Measurements from ENCODE around the gene AOPEP. TPM values are rescaled to one million over a fixed set of nuclear protein-coding genes. Genes with fewer than 3 reads are reported as not detected.

The AOPEP gene
- total RNA-seq, 1 donor from 2014 or later: 75.3 TPM

- no peak for FAIRE-seq
- peaks cover 2% of the 10 kb centered on the region for H3K9me3 Mint-ChIP-seq (ENCODE audit: unreplicated experiment)
- no peak overlapping the region for H3K4me3 ChIP-seq (ENCODE audit: insufficient read depth, low read depth, low read length)
Measured at GRCh38 chr9:94743035-94743954, 16.8 kb downstream of the AOPEP start.

DNA sequence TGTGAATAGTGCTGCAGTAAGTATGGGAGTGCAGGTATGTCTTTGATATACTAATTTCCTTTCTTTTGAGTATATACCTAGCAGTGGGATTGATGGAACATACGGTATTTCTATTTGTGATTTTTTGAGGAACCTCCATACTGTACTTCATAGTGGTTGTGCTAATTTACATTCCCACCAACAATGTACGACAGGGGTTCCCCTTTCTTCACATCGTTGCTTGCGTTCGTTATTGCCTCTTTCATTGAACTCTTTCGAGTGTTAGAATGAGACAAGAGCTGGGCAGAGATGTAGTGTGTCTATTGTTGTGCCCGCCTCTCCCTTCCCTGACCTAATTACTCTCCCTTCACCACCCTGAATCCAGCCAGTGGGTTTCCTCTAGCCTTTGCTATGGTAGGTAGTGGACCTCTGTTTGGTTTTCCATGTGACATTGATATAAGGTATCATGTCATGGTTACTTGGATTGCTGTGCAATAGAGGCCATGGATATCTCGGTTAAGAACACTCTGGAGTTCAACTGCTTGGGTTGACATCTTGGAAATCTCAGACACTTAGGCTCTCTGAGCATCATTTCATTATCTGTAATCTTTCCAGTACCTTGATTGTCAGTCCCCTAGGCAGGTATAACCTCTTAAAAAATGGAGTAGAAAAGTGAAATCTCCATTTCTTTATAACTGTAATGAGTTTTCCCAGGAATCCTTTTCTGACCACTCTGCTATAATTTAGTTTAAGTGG is 19.5 kb downstream of the AOPEP start:
- no peaks in the 10 kb centered on the region for H3K79me2 ChIP-seq (ENCODE audit: insufficient read depth, low read length)
- H3K4me3 Mint-ChIP-seq (ENCODE audit: unreplicated experiment): no peak overlapping the region
- no peaks in the 10 kb centered on the region for H3K27me3 Mint-ChIP-seq (ENCODE audit: low read depth, unreplicated experiment)
- no peaks in the 10 kb centered on the region for H3K36me3 ChIP-seq (ENCODE audit: insufficient read depth, low read length)
- DNase-seq (ENCODE audit: low read depth) (no peak), FAIRE-seq (no peak)
- H3K9me3 ChIP-seq (ENCODE audit: insufficient read depth, low read depth, low read length): no peaks in the 10 kb centered on the region
- no peak overlapping the region for H3K27ac Mint-ChIP-seq (ENCODE audit: unreplicated experiment)
- H3K4me2 ChIP-seq (ENCODE audit: low read length): no peak overlapping the region
- no peak overlapping the region for H3K9ac ChIP-seq (ENCODE audit: low read length)
- peaks cover 15% of the 10 kb centered on the region for H3K36me3 Mint-ChIP-seq (ENCODE audit: low read depth, unreplicated experiment)
- H3K4me1 ChIP-seq (ENCODE audit: insufficient read depth, low read length): no peaks in the 10 kb centered on the region
- peaks cover 8% of the 10 kb centered on the region for H3K9me3 Mint-ChIP-seq (ENCODE audit: unreplicated experiment)
- no peak overlapping the region for H3K4me3 ChIP-seq (ENCODE audit: insufficient read depth, low read depth, low read length)
- H4K20me1 ChIP-seq (ENCODE audit: insufficient read depth, low read length): no peaks in the 10 kb centered on the region
- H2AFZ ChIP-seq (ENCODE audit: low read depth, low read length): no peak overlapping the region
- peaks cover 13% of the 10 kb centered on the region for H3K4me1 Mint-ChIP-seq (ENCODE audit: low read depth, unreplicated experiment)
- no peak for TF ChIP-seq EZH2 (IDR thresholded peaks at IDR 0.05; ENCODE audit: insufficient read depth, low read length)
- TF ChIP-seq, protein P1, sequence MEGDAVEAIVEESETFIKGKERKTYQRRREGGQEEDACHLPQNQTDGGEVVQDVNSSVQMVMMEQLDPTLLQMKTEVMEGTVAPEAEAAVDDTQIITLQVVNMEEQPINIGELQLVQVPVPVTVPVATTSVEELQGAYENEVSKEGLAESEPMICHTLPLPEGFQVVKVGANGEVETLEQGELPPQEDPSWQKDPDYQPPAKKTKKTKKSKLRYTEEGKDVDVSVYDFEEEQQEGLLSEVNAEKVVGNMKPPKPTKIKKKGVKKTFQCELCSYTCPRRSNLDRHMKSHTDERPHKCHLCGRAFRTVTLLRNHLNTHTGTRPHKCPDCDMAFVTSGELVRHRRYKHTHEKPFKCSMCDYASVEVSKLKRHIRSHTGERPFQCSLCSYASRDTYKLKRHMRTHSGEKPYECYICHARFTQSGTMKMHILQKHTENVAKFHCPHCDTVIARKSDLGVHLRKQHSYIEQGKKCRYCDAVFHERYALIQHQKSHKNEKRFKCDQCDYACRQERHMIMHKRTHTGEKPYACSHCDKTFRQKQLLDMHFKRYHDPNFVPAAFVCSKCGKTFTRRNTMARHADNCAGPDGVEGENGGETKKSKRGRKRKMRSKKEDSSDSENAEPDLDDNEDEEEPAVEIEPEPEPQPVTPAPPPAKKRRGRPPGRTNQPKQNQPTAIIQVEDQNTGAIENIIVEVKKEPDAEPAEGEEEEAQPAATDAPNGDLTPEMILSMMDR (IDR thresholded peaks at IDR 0.05; ENCODE audit: insufficient read depth, low read depth, low read length): no peak
- peak overlapping the region; percentile 8 for H3K27ac ChIP-seq (ENCODE audit: low read depth, low read length)
- no peaks in the 10 kb centered on the region for H3K27me3 ChIP-seq (ENCODE audit: insufficient read depth, low read length)

More at GRCh38 chr9:94743035-94743954, 16.8 kb downstream of the AOPEP start:
- Mint-ChIP-seq H3K4me1 (ENCODE audit: low read depth, unreplicated experiment) (peaks cover 13% of the 10 kb centered on the region), H3K27me3 (ENCODE audit: low read depth, unreplicated experiment) (no peaks in the 10 kb centered on the region), H3K27ac (ENCODE audit: unreplicated experiment) (no peak overlapping the region), H3K4me3 (ENCODE audit: unreplicated experiment) (no peak overlapping the region), H3K36me3 (ENCODE audit: low read depth, unreplicated experiment) (peaks cover 5% of the 10 kb centered on the region)
- H3K9me3 ChIP-seq (ENCODE audit: insufficient read depth, low read depth, low read length): no peaks in the 10 kb centered on the region
- no peak overlapping the region for H3K4me2 ChIP-seq (ENCODE audit: low read length)
- H4K20me1 ChIP-seq (ENCODE audit: insufficient read depth, low read length): no peaks in the 10 kb centered on the region
- no peaks in the 10 kb centered on the region for H3K36me3 ChIP-seq (ENCODE audit: insufficient read depth, low read length)
- no peaks in the 10 kb centered on the region for H3K4me1 ChIP-seq (ENCODE audit: insufficient read depth, low read length)
- TF ChIP-seq, protein P1 (IDR thresholded peaks at IDR 0.05; ENCODE audit: insufficient read depth, low read depth, low read length): no peak
- no peak for TF ChIP-seq EZH2 (IDR thresholded peaks at IDR 0.05; ENCODE audit: insufficient read depth, low read length)
- peaks cover under 1% of the 10 kb centered on the region for H3K79me2 ChIP-seq (ENCODE audit: insufficient read depth, low read length)
- peak overlapping the region; percentile 36 for H3K27ac ChIP-seq (ENCODE audit: low read depth, low read length)
- H3K27me3 ChIP-seq (ENCODE audit: insufficient read depth, low read length): no peaks in the 10 kb centered on the region
- H2AFZ ChIP-seq (ENCODE audit: low read depth, low read length): no peak overlapping the region
- peak; percentile 81 for DNase-seq (ENCODE audit: low read depth)
- no peak overlapping the region for H3K9ac ChIP-seq (ENCODE audit: low read length)

Data from astrocyte (in vitro differentiated cells and primary cell).